PC-3 (cell line): ENCODE measurements around the gene DISC1.

ENCODE experiments used
- EZH2 ChIP-seq: fragments of 300-600 bp; sonication (generic); IDR thresholded peaks from one replicate; pipeline ENCODE4 v1.6.1; 2017; ENCODE audit warnings: antibody characterized with exemption, mild to moderate bottlenecking, low read length; ENCODE audit not compliant: unreplicated experiment
- TF ChIP-seq, protein P1 (sequence below): fragments of 300-600 bp; sonication (generic); conservative IDR thresholded peaks from 2 replicates; pipeline ENCODE4 v1.5.1; 2017; ENCODE audit warnings: antibody characterized with exemption, low read depth, mild to moderate bottlenecking, low read length

- no peak for TF ChIP-seq EZH2
- TF ChIP-seq, protein P1, sequence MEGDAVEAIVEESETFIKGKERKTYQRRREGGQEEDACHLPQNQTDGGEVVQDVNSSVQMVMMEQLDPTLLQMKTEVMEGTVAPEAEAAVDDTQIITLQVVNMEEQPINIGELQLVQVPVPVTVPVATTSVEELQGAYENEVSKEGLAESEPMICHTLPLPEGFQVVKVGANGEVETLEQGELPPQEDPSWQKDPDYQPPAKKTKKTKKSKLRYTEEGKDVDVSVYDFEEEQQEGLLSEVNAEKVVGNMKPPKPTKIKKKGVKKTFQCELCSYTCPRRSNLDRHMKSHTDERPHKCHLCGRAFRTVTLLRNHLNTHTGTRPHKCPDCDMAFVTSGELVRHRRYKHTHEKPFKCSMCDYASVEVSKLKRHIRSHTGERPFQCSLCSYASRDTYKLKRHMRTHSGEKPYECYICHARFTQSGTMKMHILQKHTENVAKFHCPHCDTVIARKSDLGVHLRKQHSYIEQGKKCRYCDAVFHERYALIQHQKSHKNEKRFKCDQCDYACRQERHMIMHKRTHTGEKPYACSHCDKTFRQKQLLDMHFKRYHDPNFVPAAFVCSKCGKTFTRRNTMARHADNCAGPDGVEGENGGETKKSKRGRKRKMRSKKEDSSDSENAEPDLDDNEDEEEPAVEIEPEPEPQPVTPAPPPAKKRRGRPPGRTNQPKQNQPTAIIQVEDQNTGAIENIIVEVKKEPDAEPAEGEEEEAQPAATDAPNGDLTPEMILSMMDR: no peak
Observed at GRCh38 chr1:231929311-231929710, 302.7 kb downstream of the DISC1 start.
